GM19240 (cell line): ENCODE results near the gene UTS2.

Source experiments
- DNase-seq: peaks from one replicate; pipeline ENCODE4 v3.0.0; 2011; ENCODE audit warnings: low spot score; ENCODE audit not compliant: insufficient read length

Gene UTS2

GRCh38 chr1:7813677-7814373 is 39.0 kb downstream of the UTS2 start:
- DNase-seq: no peak

GRCh38 chr1:7811476-7811875 is 41.4 kb downstream of the UTS2 start:
- DNase-seq: no peak

- no peak for DNase-seq
These were observed 42.5 kb downstream of the UTS2 start for GRCh38 chr1:7810395-7810794.

- DNase-seq: no peak
These were observed 43.1 kb downstream of the UTS2 start for GRCh38 chr1:7809742-7810141.

GRCh38 chr1:7808253-7808844 is 44.5 kb downstream of the UTS2 start:
- no peak for DNase-seq

- DNase-seq: no peak
These were observed 47.4 kb downstream of the UTS2 start for GRCh38 chr1:7805460-7805859.
